Karpas-422 (cell line): Measurements from ENCODE around the gene TOP1. TPM values are rescaled to one million over a fixed set of nuclear protein-coding genes. Genes with fewer than 3 reads are reported as not detected.

ENCODE experiments used
- DNase-seq: peaks from one replicate; pipeline ENCODE4 v3.0.0-alpha.2; 2015
- H2AFZ ChIP-seq: fragments of 200-600 bp; sonication (generic); 2 replicates; pipeline ENCODE4 v1.6.1; 2014; ENCODE audit warnings: antibody characterized with exemption, low read length, mixed read lengths
- H3K27ac ChIP-seq: fragments of 200-600 bp; sonication (generic); 2 replicates; pipeline ENCODE4 v1.5.1; 2014; ENCODE audit warnings: mild to moderate bottlenecking, low read length, moderate library complexity
- H3K27me3 ChIP-seq: fragments of 200-600 bp; sonication (generic); 2 replicates; pipeline ENCODE4 v1.6.1; 2014; ENCODE audit warnings: low read length, mixed read lengths
- H3K36me3 ChIP-seq: fragments of 200-600 bp; sonication (generic); 2 replicates; pipeline ENCODE4 v1.6.1; 2014; ENCODE audit warnings: low read length, mixed read lengths; ENCODE audit not compliant: insufficient read depth
- H3K4me1 ChIP-seq: fragments of 200-600 bp; sonication (generic); 2 replicates; pipeline ENCODE4 v1.6.1; 2014; ENCODE audit warnings: mild to moderate bottlenecking, low read length, mixed read lengths
- H3K4me2 ChIP-seq: fragments of 200-600 bp; sonication (generic); 2 replicates; pipeline ENCODE4 v1.6.1; 2014; ENCODE audit warnings: low read length, low read depth, mild to moderate bottlenecking; ENCODE audit not compliant: poor library complexity, severe bottlenecking
- H3K4me3 ChIP-seq: fragments of 200-600 bp; sonication (generic); 2 replicates; pipeline ENCODE4 v1.5.1; 2014; ENCODE audit warnings: mild to moderate bottlenecking, antibody characterized with exemption, low read length, mixed read lengths
- H3K79me2 ChIP-seq: fragments of 200-600 bp; sonication (generic); 2 replicates; pipeline ENCODE4 v1.6.1; 2014; ENCODE audit warnings: mild to moderate bottlenecking, low read length, mixed read lengths
- H3K9ac ChIP-seq: fragments of 200-600 bp; sonication (generic); 2 replicates; pipeline ENCODE4 v1.6.0; 2014; ENCODE audit warnings: low read length
- H3K9me2 ChIP-seq: fragments of 200-600 bp; sonication (generic), shearing (Covaris generic); replicated peaks from 2 replicates; pipeline ENCODE4 v1.6.0; 2014; ENCODE audit warnings: mild to moderate bottlenecking, low read length, moderate library complexity; ENCODE audit not compliant: insufficient read depth
- H3K9me3 ChIP-seq: fragments of 300-700, 200-600 bp; sonication (generic); 2 replicates; pipeline ENCODE4 v1.6.1; 2014; ENCODE audit warnings: low read length, mixed read lengths
- H4K20me1 ChIP-seq: fragments of 200-600 bp; sonication (generic); 2 replicates; pipeline ENCODE4 v1.6.1; 2014; ENCODE audit warnings: mild to moderate bottlenecking, antibody characterized with exemption, low read length, low read depth; ENCODE audit not compliant: insufficient read depth
- total RNA-seq: library from RNA; depleted of rRNA; stranded (reverse); fragments of >200 nt; shearing (Covaris generic); gene quantifications from 2 replicates; pipeline ENCODE4 v1.2.3, GENCODE V29; 2014; ENCODE audit warnings: low replicate concordance

Gene TOP1
- total RNA-seq, 1 experiment from 2014 or later, result 101 TPM

DNA sequence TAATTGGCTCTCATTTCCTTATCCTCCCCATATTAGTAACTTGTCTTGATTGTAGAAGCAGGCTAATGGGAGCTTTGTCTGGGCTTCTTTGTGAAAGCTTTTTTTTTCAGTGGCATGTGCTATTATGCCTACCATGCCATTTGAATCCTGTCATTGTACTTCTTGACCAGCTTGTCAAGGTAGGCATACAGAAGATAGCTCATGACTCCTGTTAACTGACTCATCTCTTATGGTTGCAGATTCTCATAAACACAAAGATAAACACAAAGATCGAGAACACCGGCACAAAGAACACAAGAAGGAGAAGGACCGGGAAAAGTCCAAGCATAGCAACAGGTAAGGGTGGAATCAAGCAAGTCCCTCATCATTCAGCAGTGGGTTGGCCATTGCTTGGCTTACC lies 32.5 kb downstream of the TOP1 start:
- H3K4me2 ChIP-seq, result peak overlapping the region; percentile 30
- no peak overlapping the region for H3K9ac ChIP-seq
- H4K20me1 ChIP-seq, result peaks cover 61% of the 10 kb centered on the region
- H3K79me2 ChIP-seq, result peaks cover 98% of the 10 kb centered on the region
- no peak overlapping the region for H2AFZ ChIP-seq
- H3K9me2 ChIP-seq, result no peaks in the 10 kb centered on the region
- no peaks in the 10 kb centered on the region for H3K9me3 ChIP-seq
- peak overlapping the region; percentile 67 for H3K27ac ChIP-seq
- peaks cover 90% of the 10 kb centered on the region for H3K4me1 ChIP-seq
- peaks cover 68% of the 10 kb centered on the region for H3K36me3 ChIP-seq
- no peaks in the 10 kb centered on the region for H3K27me3 ChIP-seq
- H3K4me3 ChIP-seq, result no peak overlapping the region
- DNase-seq, result no peak

DNA sequence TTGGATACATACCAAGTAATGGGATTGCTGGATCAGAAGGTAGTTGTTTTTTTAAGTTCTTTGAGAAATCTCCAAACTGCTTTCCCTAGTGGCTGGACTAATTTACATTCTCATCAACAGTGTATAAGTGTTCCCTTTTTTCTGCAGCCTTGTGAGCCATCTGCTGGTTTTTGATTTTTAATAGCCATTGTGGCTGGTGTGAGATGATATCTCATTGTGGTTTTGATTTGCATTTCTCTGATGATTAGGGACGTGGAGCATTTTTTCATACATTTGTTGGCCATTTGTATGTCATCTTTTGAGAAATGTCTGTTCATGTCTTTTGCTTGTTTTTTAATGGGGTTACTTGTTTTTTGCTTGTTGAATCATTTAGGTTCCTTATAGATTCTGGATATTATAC lies 34.8 kb downstream of the TOP1 start:
- DNase-seq, result peak; percentile 80

DNA sequence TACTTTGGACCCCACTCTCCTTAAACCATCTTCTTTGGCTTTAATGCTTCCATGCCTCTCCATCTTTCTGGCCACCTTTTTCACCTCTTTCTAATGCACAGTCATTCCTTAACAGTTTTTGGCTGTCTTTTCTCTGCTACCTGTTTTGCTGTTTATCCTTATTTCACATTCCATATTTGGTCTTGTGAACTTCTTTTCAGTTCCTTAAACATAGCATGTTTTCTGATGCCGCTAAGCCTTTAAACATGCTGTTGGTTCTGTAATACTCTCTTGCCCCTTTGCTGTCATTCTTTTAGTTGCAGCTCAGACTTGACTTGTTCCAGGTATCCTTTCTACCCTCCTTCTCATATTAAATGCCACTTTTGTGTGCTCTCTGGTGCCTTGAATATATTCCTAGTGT lies 35.8 kb downstream of the TOP1 start:
- DNase-seq, result no peak
- peak overlapping the region; percentile 67 for H3K27ac ChIP-seq
- peaks cover 99% of the 10 kb centered on the region for H3K79me2 ChIP-seq
- H3K9ac ChIP-seq, result no peak overlapping the region
- H3K36me3 ChIP-seq, result peaks cover 72% of the 10 kb centered on the region
- H3K4me2 ChIP-seq, result peak overlapping the region; percentile 31
- H3K27me3 ChIP-seq, result no peaks in the 10 kb centered on the region
- H4K20me1 ChIP-seq, result peaks cover 60% of the 10 kb centered on the region
- H3K4me1 ChIP-seq, result peaks cover 87% of the 10 kb centered on the region
- H3K9me3 ChIP-seq, result no peaks in the 10 kb centered on the region
- no peak overlapping the region for H2AFZ ChIP-seq
- H3K4me3 ChIP-seq, result no peak overlapping the region
- no peaks in the 10 kb centered on the region for H3K9me2 ChIP-seq

More for the DNA sequence above, 34.8 kb downstream of the TOP1 start:
- Histone ChIP-seq H3K27me3 (no peaks in the 10 kb centered on the region), H3K4me1 (peaks cover 85% of the 10 kb centered on the region), H3K27ac (peak overlapping the region; percentile 67), H3K9ac (no peak overlapping the region), H3K9me3 (no peaks in the 10 kb centered on the region), H3K79me2 (peaks cover 98% of the 10 kb centered on the region), H2AFZ (no peak overlapping the region), H3K4me3 (no peak overlapping the region), H3K36me3 (peaks cover 67% of the 10 kb centered on the region), H3K4me2 (peak overlapping the region; percentile 31), H4K20me1 (peaks cover 56% of the 10 kb centered on the region), H3K9me2 (no peaks in the 10 kb centered on the region)

DNA sequence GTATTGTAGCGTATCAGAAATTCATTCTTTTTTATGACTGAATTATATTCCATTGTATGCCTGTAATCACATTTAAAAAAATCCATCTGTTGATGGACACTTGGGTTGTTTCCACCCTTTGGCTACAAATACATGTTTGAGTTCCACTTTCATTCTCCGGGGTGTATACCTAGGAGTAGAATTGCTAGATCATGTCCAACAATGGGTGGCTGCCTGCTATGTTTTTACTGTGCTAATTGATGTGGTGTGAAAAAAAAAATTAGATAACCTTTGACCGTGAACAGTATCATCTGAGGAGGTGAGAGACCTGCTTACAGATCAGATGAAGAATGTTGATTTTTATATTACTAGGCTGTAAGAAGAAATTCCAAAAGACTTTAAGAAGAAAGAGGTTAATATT lies 37.1 kb downstream of the TOP1 start:
- Histone ChIP-seq H2AFZ (no peak overlapping the region), H4K20me1 (peaks cover 68% of the 10 kb centered on the region), H3K27me3 (no peaks in the 10 kb centered on the region), H3K27ac (peak overlapping the region; percentile 47), H3K4me3 (no peak overlapping the region), H3K9me2 (no peaks in the 10 kb centered on the region), H3K79me2 (peaks cover 99% of the 10 kb centered on the region), H3K9me3 (no peaks in the 10 kb centered on the region), H3K36me3 (peaks cover 83% of the 10 kb centered on the region), H3K4me2 (no peak overlapping the region), H3K9ac (no peak overlapping the region), H3K4me1 (peaks cover 87% of the 10 kb centered on the region)
- DNase-seq, result no peak

DNA sequence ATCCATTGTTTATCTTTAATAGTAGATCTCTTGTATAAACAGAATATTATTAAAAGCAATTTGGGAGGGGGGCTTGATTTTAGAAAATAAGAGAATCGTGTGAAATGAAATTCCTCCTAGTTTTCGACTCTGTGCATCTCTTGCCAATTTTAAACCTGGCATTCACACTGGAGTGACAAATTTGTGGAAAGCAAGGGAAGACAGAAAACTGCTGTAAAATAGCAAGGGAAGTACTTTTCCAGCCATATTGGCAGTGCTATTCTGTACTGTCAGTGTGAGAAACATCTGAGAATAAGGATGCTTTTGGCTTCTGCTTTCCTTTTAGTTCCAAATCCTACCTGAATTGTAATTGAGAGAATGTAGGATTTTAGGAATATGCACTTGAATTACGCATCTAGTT lies 40.2 kb downstream of the TOP1 start:
- DNase-seq, result no peak
- no peaks in the 10 kb centered on the region for H3K27me3 ChIP-seq
- no peak overlapping the region for H3K9ac ChIP-seq
- no peaks in the 10 kb centered on the region for H3K9me2 ChIP-seq
- peaks cover 72% of the 10 kb centered on the region for H3K36me3 ChIP-seq
- peaks cover 72% of the 10 kb centered on the region for H4K20me1 ChIP-seq
- H3K4me2 ChIP-seq, result no peak overlapping the region
- no peak overlapping the region for H3K4me3 ChIP-seq
- H3K9me3 ChIP-seq, result no peaks in the 10 kb centered on the region
- H3K79me2 ChIP-seq, result peaks cover 99% of the 10 kb centered on the region
- H2AFZ ChIP-seq, result no peak overlapping the region
- peak overlapping the region; percentile 15; the same call in 1 of the 2 replicates for H3K27ac ChIP-seq
- peaks cover 86% of the 10 kb centered on the region for H3K4me1 ChIP-seq

DNA sequence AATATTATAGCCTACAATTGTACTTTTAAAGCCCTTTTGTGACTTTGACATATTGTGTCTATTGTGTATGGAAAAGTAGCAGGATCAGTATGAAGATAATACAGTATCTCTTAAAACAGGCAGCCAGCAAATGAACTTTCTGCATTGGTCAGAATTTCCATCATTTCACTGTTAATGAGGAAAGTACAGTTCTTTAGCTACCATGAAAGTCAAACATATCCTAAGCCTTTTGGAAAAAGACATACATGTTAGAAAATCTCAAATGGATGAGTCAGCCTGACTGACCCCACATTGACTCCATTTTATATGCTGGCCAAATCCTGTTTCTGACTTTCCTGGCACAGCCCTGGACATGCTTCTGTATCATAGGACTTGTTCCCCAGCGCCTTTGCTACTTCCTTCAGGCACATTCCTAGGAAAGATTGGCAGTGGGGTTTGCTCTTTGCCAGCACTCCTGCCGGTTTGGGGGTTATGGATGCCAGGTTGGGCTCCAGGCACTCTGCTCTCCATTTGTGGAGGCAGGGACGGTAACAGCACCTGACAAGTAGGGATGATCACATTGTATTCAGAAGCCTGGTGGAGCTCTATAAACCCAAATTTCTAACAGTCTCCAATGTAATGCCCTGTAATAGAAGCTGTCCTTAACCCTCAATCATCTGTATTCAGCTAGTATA lies 43.7 kb downstream of the TOP1 start:
- H3K79me2 ChIP-seq, result peaks cover 97% of the 10 kb centered on the region
- peak overlapping the region; percentile 57 for H3K27ac ChIP-seq
- no peak overlapping the region for H3K4me2 ChIP-seq
- no peak overlapping the region for H3K4me3 ChIP-seq
- no peak for DNase-seq
- H3K9ac ChIP-seq, result no peak overlapping the region
- no peaks in the 10 kb centered on the region for H3K9me2 ChIP-seq
- H3K27me3 ChIP-seq, result no peaks in the 10 kb centered on the region
- H3K9me3 ChIP-seq, result no peaks in the 10 kb centered on the region
- no peak overlapping the region for H2AFZ ChIP-seq
- H3K4me1 ChIP-seq, result peaks cover 95% of the 10 kb centered on the region
- peaks cover 65% of the 10 kb centered on the region for H4K20me1 ChIP-seq
- peaks cover 79% of the 10 kb centered on the region for H3K36me3 ChIP-seq

DNA sequence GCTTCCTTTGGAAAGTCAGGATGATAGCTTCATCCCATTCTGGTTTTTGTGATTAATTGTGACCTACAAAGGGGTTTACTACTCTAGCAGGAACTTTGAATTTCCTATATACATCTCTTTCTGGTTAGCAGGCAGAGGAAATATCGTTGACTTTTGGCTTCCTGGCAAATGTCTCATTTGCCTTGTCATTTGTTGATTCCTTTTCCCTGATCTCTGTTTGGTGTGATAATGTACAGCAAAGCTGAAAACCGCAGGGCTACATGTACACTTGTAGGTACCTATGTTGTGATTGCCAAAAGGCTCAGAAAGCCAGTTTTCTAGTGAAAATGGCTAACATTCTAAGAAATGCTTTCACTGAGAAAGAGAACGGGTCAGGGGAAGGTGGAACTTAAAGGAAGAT lies 44.3 kb downstream of the TOP1 start:
- H3K9me2 ChIP-seq, result no peaks in the 10 kb centered on the region
- no peak overlapping the region for H3K4me2 ChIP-seq
- peak overlapping the region; percentile 57 for H3K27ac ChIP-seq
- H3K36me3 ChIP-seq, result peaks cover 79% of the 10 kb centered on the region
- peaks cover 97% of the 10 kb centered on the region for H3K79me2 ChIP-seq
- H3K9ac ChIP-seq, result no peak overlapping the region
- H2AFZ ChIP-seq, result no peak overlapping the region
- H4K20me1 ChIP-seq, result peaks cover 60% of the 10 kb centered on the region
- DNase-seq, result no peak
- H3K4me1 ChIP-seq, result peaks cover 95% of the 10 kb centered on the region
- H3K27me3 ChIP-seq, result no peaks in the 10 kb centered on the region
- no peaks in the 10 kb centered on the region for H3K9me3 ChIP-seq
- no peak overlapping the region for H3K4me3 ChIP-seq

DNA sequence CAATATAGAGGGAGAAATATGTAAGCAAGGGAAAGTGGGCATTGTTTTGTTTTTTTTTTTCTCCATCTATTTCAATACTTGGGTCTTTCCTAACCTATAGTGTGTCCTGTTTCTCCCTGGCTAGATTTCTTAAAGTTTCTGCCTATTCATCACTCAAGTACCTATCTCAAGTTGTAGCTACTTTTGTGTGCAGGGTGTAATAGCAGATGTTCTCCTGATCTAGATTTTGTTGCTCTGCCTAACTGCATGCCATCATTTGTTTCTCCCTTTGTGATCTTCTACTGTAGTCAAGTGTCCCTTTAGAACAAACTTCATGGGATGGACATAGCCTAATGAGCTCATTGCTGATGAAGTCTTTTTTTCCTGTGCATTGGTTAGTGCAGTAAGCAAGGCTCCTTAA lies 45.8 kb downstream of the TOP1 start:
- Histone ChIP-seq H3K4me1 (peaks cover 94% of the 10 kb centered on the region), H3K36me3 (peaks cover 79% of the 10 kb centered on the region), H4K20me1 (peaks cover 45% of the 10 kb centered on the region), H3K27me3 (no peaks in the 10 kb centered on the region), H3K27ac (peak overlapping the region; percentile 57), H3K9ac (no peak overlapping the region), H3K9me3 (no peaks in the 10 kb centered on the region), H3K79me2 (peaks cover 97% of the 10 kb centered on the region), H2AFZ (no peak overlapping the region), H3K4me3 (no peak overlapping the region), H3K4me2 (no peak overlapping the region), H3K9me2 (no peaks in the 10 kb centered on the region)
- DNase-seq, result no peak
